OCI-M1 (cell line): ENCODE results near the gene HIGD2A.

ENCODE experiments used
- DNase-seq: peaks from one replicate; lab custom pipeline; 2025; lab: John Stamatoyannopoulos, UW

Gene HIGD2A

DNA sequence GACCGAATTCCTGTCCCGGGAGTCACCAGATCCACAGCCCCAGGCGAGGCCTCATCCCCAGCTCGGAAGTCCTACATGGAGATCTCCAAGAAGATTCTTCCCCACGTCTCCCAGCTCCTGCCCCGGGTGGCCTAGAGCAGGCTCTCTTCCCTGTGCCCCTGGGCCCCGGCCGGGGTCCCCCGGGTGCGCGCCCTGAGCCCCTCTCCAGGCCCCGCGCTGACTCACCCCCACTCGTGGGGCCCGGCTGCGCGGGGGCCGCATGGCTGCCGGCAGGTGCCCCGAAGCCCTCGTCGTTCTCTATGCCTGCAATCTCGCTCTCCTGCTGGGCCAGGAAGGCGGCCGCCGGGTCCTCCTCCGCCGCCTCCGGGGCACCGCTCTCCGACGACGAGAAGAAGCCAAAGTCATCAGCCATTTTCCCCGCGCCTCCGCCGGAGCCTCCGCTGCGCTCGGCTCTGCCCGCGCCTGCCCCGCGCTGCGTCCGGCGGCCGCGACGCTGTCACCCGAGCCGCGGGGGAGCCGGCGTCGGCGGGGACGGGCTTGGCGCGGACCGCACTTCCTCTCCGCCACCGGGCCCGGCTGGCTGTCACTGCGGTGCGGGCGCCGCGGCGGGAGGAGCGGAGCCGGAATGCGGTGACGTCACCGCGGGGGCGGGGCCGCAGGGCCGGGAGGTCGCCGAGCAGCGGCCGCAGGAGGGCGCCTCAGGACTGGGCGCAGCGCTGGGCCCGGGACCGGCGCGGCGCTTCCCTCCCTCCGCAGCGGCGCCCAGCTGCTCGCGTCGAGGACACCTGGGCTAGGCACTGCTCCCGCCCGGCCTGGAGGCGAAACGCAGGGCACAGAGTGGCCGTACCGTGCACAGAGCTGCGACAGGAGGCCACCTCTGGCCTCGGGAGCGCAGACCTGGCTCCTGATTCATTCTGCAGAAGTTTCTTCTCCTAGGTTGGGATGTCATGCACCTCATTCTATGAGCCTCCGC is 27.7 kb downstream of the HIGD2A start, which contains the start of gene CLTB:
TSS of gene CLTB (minus strand) at position 588 of the 973 bp plus-strand sequence. CDS start at position 412, 176 bp downstream.
- peak; percentile 93 for DNase-seq

DNA sequence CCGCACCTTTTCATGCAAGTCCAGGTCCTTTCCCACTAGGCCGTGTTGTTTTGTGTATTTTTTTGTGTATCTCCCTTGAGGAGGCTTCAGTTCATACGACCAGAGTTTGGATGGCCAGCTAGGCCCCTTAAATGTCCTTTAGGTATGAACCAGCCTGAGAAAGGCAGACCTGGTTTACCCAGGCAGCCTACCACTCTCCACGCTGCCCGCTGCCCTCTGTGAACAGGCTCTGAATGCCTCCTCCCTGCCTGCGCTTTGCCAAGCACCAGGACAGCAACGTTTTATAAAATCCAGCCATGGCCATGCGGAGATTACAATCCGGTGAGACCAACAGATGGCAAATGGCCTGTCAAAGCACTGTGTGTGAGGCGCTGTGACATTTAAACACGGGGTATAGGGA is 28.4 kb downstream of the HIGD2A start:
- no peak for DNase-seq

DNA sequence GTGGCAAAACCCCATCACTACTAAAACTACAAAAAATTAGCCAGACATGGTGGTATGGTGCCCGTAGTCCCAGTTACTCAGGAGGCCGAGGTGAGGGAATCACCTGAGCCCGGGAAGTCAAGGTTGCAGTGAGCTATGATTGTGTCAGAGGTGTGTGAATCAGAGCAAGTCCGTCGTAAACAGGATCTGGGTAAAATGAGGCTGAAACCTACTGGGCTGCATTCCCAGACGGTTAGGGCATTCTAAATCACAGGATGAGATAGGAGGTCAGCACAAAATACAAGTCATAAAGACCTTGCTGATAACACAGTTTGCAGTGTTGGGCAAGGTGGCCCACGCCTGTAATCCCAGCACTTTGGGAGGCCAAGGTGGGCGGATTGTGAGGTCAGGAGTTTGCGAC is 29.7 kb downstream of the HIGD2A start:
- DNase-seq: no peak

DNA sequence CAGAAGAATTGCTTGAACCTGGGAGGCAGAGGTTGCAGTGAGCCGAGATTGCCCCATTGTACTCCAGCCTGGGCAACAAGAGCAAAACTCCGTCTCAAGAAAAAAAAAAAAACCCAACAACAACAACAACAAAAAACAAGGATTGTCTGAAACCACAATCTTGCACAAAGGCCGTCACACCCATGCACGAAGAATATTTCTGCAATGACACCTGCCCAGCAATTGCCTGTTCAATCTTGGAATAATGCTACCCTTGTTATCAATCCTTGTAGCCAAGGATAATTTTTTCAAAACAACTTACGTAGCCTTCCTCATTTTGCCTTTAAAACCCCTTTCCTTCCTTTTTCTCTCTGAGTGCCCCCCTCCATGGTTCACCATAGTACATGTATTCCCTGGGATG is 31.5 kb downstream of the HIGD2A start:
- DNase-seq: no peak

DNA sequence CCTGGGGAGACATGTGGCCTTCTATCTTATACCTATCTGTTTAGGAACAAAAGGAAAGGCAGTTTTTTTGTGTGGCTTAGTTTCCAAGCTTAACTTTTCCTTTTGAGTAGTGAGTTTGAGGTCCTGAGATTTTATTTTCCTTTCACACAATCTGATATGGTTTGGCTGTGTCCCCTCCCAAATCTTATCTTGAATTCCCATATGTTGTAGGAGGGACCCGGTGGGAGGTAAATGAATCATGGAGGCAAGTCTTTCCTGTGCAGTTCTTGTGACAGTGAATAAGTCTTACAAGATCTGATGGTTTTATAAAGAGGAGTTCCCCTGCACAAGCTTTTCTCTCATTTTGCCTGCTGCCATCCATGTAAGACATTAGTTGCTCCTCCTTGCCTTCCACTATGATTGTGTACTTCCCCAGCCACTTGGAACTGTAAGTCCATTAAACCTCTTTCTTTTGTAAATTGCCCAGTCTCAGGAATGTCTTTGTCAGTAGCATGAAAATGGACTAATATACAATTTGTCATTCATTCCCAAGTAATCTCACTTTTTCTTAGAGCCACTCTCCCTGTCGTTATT is 32.5 kb downstream of the HIGD2A start:
- DNase-seq: peak; percentile 18

DNA sequence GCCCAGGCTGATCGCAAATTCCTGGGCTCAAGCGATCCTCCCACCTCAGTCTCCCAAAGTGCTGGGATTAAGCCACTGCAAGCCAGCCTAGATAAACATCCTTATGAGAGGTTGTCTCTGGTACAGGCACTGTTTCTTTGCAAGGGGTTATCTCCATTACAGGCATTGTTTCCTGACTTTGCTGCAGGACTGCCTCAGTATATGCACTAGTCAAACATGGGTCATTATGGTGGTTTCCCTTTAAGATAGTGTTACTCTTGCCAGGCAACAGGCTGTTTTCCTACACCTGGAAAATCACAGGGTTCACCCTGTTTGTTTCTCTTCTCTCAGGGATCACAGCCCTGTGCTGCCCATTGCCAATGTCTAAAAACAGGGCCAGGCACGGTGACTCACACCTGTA is 35.6 kb downstream of the HIGD2A start:
- no peak for DNase-seq

DNA sequence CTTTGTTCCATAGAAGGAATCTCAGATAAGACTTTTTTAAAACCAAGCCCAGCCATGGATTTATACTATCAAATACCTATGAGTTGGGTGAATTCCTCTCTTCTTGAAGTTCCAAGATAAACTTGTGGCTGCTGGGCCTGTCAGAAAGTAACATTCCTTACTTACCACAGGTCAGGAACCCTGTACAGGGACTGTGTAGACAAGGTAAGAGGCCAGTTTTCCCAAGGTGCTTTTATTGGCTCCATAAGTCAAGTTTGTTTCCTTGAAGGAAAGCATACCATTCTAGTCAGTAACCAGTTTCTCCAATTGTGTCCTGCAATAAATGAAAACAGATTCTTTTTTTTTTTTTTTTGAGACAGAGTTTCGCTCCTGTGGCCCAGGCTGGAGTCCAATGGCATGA is 36.6 kb downstream of the HIGD2A start:
- no peak for DNase-seq

DNA sequence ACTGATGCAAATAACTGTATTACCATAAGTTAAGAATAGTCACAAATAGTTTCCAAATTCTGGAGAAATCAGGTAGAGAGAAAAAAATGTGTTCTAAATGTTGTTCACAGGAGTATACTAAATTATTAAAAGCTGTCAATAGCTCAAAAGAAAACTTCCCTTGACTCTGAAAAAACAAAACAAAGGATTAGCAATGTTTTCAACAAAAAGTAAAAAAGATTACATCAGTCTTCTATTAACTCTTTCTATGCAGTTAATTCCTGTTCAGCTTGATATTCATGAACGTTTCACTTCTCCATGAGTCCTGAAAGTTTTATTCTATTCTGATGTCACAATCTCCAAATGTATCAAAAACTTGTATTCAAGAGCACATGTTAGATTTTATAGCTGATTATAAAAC is 37.2 kb downstream of the HIGD2A start:
- no peak for DNase-seq

DNA sequence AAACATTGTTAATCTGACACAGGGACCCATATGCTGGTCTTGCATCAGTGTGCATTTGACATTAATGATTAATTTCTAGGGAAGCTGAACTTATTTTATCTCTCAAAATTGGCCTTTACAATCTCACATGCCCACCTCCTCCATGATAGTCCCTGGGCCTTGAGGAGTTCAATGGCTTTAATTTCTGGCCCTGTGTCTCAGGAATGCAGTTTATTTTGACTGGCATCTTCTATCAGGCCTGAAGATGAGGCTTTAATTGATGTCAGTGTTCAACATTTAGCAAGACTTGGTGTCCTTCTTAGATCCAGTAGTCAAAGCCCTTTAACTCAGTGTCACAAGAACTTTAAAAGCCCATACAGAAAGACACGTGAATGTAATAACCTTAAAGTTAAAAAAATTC is 38.3 kb downstream of the HIGD2A start:
- no peak for DNase-seq

DNA sequence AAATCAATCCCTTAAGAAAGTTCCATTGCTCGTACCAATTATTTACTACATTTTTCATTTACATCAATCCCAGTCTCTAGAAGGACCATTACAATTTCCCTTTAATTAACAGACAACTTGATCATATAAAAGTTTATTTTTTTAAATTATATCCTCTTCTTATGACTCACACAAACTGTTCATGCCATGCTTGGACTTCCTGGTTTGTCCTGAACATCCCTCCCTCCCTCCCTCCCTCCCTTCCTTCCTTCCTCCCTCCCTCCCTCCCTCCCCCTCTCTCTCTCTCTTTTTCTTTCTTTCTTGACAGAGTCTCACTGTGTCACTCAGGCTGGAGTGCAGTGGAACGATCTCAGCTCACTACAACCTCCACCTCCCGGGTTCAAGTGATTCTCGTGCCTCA is 39.4 kb downstream of the HIGD2A start:
- no peak for DNase-seq

DNA sequence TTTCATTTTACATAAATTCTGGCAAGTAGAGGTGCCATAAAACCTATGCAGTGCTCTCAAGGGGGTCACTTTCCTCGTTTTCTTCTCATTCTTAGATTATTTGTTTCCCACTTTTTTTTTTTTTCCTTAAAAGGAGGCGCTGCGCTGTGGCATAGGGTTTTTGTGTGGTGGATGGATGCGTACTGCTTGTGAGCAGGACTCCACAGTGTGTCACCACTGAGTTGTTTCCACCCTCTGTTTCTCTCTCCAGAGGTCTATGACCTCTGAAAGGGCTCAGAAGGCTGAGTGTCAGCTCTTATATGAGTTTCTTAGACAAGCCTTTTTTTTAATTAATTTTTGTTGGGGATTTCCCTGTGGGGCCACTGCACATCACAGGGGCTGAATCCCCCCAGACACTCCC is 41.4 kb downstream of the HIGD2A start:
- peak; percentile 52 for DNase-seq

DNA sequence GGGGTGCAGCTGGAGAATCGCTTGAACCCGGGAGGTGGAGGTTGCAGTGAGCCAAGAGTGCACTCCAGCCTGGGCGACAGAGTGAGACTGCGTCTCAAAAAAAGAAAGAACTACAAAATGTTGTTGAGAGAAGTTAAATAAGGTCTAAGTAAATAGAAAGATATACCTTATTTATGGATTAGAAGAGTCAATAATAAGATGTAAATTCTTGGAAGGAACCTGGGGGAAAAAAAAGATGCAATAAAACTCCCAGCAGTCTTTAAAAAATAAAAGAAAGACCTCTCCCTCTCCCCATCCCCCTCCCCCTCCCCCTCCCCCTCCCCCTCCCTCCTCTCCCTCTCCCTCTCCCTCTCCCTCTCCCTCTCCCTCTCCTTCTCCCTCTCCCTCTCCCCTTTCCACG is 44.2 kb downstream of the HIGD2A start:
- no peak for DNase-seq

DNA sequence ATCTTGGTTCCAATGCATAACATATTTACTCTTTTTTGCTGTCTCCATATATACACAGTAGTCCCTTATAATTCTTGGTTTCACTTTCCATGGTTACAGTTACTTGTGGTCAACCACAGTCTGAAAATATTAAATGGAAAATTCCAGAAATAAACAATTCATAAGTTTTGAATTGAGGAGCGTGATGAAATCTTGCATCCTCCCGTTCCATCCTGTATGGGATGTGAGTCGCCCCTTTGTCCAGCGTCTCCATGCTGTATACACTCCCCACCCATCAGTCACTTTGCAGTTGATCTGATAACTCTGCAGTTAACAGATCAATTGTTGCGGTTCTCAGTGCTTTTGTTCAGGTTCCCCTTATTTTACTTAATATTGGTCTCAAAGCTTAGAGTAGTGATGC is 48.1 kb downstream of the HIGD2A start:
- peak; percentile 55 for DNase-seq

DNA sequence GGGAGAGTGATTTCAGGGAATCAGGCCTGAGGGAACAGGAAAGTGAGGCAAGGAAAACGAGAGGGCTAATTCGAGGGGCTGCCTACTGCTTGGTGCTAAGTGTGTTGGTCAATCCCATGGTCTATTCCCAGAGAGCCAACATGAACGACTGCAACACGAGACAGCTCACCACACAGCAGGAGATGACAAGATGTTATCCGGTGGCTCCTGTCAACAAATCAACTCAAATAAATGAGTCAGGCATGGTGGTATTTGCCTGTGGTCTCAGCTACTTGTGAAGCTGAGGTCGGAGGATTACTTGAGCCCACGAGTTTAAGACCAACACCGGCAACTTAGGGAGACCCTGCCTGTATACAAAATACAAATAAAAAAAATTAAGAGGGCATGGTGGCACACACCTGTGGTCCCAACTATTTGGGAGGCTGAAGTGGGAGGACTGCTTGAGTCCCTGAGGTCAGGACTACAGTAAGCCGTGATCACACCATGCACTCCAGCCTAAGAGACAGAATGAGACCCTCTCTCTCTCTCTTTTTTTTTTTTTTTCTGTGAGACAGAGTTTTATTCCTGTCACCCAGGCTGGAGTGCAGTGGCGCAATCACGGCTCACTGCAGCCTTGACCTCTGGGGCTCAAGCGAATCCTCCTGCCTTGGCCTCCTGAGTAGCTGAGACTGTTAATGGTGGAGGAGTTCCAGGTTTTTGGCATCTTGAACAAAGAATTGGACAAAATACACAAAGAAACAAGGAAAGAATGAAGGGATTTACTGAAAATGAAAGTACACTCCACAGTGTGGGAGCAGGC is 50.6 kb downstream of the HIGD2A start:
- peak; percentile 4 for DNase-seq
